GM23248 (cell line): ENCODE measurements around the gene MIOX. TPM values are rescaled to one million over a fixed set of nuclear protein-coding genes. Genes with fewer than 3 reads are reported as not detected.

Experiments
- DNase-seq: peaks from one replicate; pipeline ENCODE4 v3.0.0-alpha.2; 2015
- H2AFZ ChIP-seq: fragments of 200-600 bp; sonication (generic); 2 replicates; pipeline ENCODE4 v1.6.1; 2016; ENCODE audit warnings: antibody characterized with exemption
- H3F3A ChIP-seq: fragments of 200-600 bp; sonication (generic); 2 replicates; pipeline ENCODE4 v1.6.1; 2016; ENCODE audit warnings: mild to moderate bottlenecking, antibody characterized with exemption, mixed run types; ENCODE audit not compliant: insufficient read depth
- H3K27ac ChIP-seq: fragments of 200-600 bp; sonication (generic); 2 replicates; pipeline ENCODE4 v1.5.1; 2016; ENCODE audit warnings: mild to moderate bottlenecking
- H3K27me3 ChIP-seq: fragments of 200-600 bp; sonication (generic); replicated peaks from 2 replicates; pipeline ENCODE4 v1.6.1; 2016; ENCODE audit warnings: mild to moderate bottlenecking; ENCODE audit not compliant: insufficient read depth
- H3K36me3 ChIP-seq: fragments of 200-600 bp; sonication (generic); 2 replicates; pipeline ENCODE4 v1.6.1; 2016; ENCODE audit warnings: low read depth, mild to moderate bottlenecking
- H3K4me1 ChIP-seq: fragments of 200-600 bp; sonication (generic); 2 replicates; pipeline ENCODE4 v1.6.1; 2016; ENCODE audit warnings: mild to moderate bottlenecking; ENCODE audit not compliant: insufficient read depth
- H3K4me2 ChIP-seq: fragments of 200-600 bp; sonication (generic); one replicate; pipeline ENCODE4 v1.6.1; 2016; ENCODE audit warnings: mild to moderate bottlenecking; ENCODE audit not compliant: unreplicated experiment
- H3K4me3 ChIP-seq: fragments of 200-600 bp; sonication (generic); 2 replicates; pipeline ENCODE4 v1.5.1; 2016; ENCODE audit warnings: mild to moderate bottlenecking
- H3K79me2 ChIP-seq: fragments of 200-600 bp; sonication (generic); 2 replicates; pipeline ENCODE4 v1.6.1; 2016; ENCODE audit warnings: mild to moderate bottlenecking; ENCODE audit not compliant: insufficient read depth
- H3K9ac ChIP-seq: fragments of 200-600 bp; sonication (generic); 2 replicates; pipeline ENCODE4 v1.6.1; 2016; ENCODE audit warnings: mild to moderate bottlenecking
- H3K9me2 ChIP-seq: fragments of 200-600 bp; sonication (generic); 2 replicates; pipeline ENCODE4 v1.6.1; 2016; ENCODE audit warnings: mixed run types, mild to moderate bottlenecking, moderate library complexity; ENCODE audit not compliant: insufficient read depth
- H3K9me3 ChIP-seq: fragments of 200-600 bp; sonication (generic); one replicate; pipeline ENCODE4 v1.6.1; 2017; ENCODE audit warnings: low read depth
- H4K20me1 ChIP-seq: fragments of 200-600 bp; sonication (generic); 2 replicates; pipeline ENCODE4 v1.6.0; 2016; ENCODE audit not compliant: insufficient read depth
- EZH2 ChIP-seq: fragments of 200-600 bp; sonication (generic); IDR thresholded peaks from 2 replicates; pipeline ENCODE4 v1.6.1; 2018; ENCODE audit warnings: antibody characterized with exemption, mild to moderate bottlenecking; ENCODE audit not compliant: insufficient read depth, poor library complexity, severe bottlenecking
- EZH2phosphoT487 ChIP-seq: fragments of 200-600 bp; sonication (generic); IDR thresholded peaks from 2 replicates; pipeline ENCODE4 v1.6.1; 2018; ENCODE audit warnings: antibody characterized with exemption, moderate library complexity, mild to moderate bottlenecking, low read depth; ENCODE audit not compliant: insufficient read depth
- WGBS, 2 experiments: methylation state at CpG; one replicate each; pipeline ENCODE4 v1.1.6; 2015 to 2017; ENCODE audit warnings: low lambda C conversion rate in 2 of 2, low coverage in 1 of 2; ENCODE audit errors: missing lambda C conversion rate in 2 of 2; 5-methylcytosine and 5-hydroxymethylcytosine counted together
- in situ Hi-C: fragments of 300-500 bp; cut with MboI; formaldehyde crosslinking; loops from 2 replicates; pipeline ENCODE4 v1.15.0; 2020
- polyA plus RNA-seq: library from polyadenylated mRNA; unstranded; fragments of >200 nt; fragmentation: Nextera tagmentation; extraction: Ambion mirVana; gene quantifications from 2 replicates; pipeline ENCODE4 v1.2.1, GENCODE V29; 2016
- total RNA-seq: library from RNA; depleted of rRNA; stranded (reverse); fragments of >200 nt; shearing (Covaris generic); gene quantifications from 2 replicates; pipeline ENCODE4 v1.2.3, GENCODE V29; 2014

MIOX gene
- total and polyA plus RNA-seq, 2 experiments from 2014 or later, result 0.16 TPM; not detected in 1

DNA sequence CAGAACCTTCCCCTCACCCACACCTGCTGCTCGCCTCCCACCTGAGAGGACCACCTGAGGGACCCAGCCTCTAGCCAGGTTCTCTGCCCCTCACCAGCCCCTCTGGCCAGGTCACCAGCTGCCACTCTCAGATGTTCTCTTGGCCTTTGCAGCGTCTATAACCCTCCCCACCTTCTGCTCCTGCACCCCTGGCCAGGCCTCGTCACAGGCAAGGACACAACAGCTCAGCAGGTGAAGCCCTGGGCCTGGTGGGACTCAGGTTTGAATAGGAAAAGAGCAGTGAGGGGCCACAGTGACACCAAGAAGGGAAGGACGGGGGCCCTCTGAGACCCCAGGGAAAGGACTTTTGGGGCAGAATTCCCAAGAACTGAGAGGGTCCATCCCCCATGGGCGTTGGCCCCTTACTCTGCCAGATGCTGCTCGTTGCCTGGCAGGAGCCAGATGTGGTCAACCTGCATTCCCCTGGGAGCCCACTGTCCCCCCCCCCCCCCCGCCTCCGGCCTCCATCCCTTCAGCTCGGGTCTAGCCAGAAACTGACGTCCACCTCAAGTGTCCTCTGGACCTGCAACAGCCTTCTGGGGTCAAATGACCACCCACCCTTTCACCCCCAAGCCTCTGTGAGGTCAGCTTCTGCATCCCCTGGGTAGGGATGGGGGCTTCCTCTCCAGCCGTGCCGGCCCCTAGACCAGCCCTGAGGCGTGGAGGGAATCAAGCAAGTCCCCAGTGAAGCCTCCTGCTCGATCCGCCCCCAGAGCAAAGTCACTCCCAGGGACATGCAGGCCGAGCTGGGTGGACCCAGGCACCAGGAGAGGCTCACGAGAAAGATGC lies 40.6 kb upstream of the MIOX start:
- Histone ChIP-seq H3K4me3 (no peak overlapping the region), H3K79me2 (no peaks in the 10 kb centered on the region), H3K27ac (no peak overlapping the region), H4K20me1 (no peaks in the 10 kb centered on the region), H3K36me3 (no peaks in the 10 kb centered on the region), H2AFZ (no peak overlapping the region), H3K9me2 (no peaks in the 10 kb centered on the region), H3K4me2 (no peak overlapping the region), H3K9me3 (no peaks in the 10 kb centered on the region), H3F3A (peaks cover under 1% of the 10 kb centered on the region; the same call in 1 of the 2 replicates), H3K27me3 (no peaks in the 10 kb centered on the region), H3K4me1 (no peaks in the 10 kb centered on the region), H3K9ac (no peak overlapping the region)
- 80 to 82% methylated on average over 12 to 17 of the region's 17 CpGs for WGBS, 2 experiments
- no peak for DNase-seq
- in situ Hi-C loops, result no loop called here
- no peak for TF ChIP-seq EZH2
- no peak for TF ChIP-seq EZH2phosphoT487

DNA sequence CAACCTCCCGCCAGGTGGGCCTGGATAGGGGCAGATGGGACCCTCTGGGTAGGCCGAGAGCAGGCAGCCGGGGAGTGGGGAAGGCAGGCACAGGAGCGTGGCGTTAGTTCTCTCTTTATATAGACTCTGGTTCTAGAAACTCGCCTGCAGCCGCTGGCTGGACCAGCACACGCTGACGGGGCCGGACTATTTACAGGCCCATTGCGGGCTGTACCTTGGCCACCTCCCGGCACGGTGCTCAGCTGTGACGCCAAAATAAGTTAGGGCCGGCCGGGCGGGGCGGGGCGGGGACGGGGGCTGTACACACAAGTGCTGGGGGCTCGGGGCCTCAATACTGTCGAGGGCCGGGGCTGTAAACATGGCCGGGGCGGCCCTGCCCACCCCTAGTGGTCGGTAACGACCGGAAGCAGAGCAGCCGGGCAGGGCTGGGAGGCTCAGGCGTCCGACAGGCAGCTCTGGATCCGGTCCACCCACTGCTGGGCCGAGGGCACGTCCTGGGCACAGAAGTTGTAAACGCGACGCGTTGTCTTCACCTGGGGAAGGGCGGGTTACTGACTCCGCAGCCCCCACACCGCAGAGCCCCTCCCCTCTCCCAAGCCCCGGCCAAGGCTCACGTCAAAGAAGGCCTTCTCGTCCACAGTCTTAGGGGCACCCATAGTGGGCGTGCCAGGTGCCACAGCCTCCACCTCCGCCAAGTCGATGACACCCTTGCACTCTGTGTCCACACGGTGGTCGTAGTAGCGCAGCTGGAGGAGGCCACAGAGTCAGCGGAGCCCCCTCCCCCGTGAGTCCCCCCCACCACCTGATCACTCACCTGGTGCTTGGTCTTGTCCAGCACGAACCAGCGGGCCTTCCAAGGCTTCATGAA lies 39.7 kb upstream of the MIOX start:
- in situ Hi-C loops, result no loop called here
- DNase-seq, result no peak
- no peak overlapping the region for H3K4me3 ChIP-seq
- WGBS, 2 experiments, result 93% methylated on average over 32 to 54 of the region's 54 CpGs
- H3K4me1 ChIP-seq, result no peaks in the 10 kb centered on the region
- no peak overlapping the region for H3K27ac ChIP-seq
- no peak overlapping the region for H3K9ac ChIP-seq
- H3K36me3 ChIP-seq, result 0 out of 2 replicates have a peak, but pooled peaks cover 3% of the 10 kb centered on the region
- H3K4me2 ChIP-seq, result no peak overlapping the region
- H4K20me1 ChIP-seq, result no peaks in the 10 kb centered on the region
- H2AFZ ChIP-seq, result no peak overlapping the region
- H3F3A ChIP-seq, result peaks cover 5% of the 10 kb centered on the region
- no peaks in the 10 kb centered on the region for H3K9me2 ChIP-seq
- H3K27me3 ChIP-seq, result no peaks in the 10 kb centered on the region
- no peaks in the 10 kb centered on the region for H3K79me2 ChIP-seq
- H3K9me3 ChIP-seq, result no peaks in the 10 kb centered on the region
- TF ChIP-seq EZH2phosphoT487 (no peak), EZH2 (no peak)

GRCh38 chr22:50447576-50448551 lies 38.8 kb upstream of the MIOX start:
- Histone ChIP-seq H2AFZ (no peak overlapping the region), H3K27me3 (no peaks in the 10 kb centered on the region), H3K9me3 (no peaks in the 10 kb centered on the region), H3K9me2 (no peaks in the 10 kb centered on the region), H3K36me3 (0 out of 2 replicates have a peak, but pooled peaks cover 3% of the 10 kb centered on the region), H3K27ac (no peak overlapping the region), H4K20me1 (no peaks in the 10 kb centered on the region), H3K4me2 (no peak overlapping the region), H3K4me3 (no peak overlapping the region), H3K79me2 (no peaks in the 10 kb centered on the region), H3K4me1 (no peaks in the 10 kb centered on the region), H3F3A (peaks cover 5% of the 10 kb centered on the region), H3K9ac (no peak overlapping the region)
- 93 to 94% methylated on average over 22 to 27 of the region's 27 CpGs for WGBS, 2 experiments
- TF ChIP-seq EZH2, result no peak
- no peak for TF ChIP-seq EZH2phosphoT487
- no peak for DNase-seq
- in situ Hi-C loops, result no loop called here

DNA sequence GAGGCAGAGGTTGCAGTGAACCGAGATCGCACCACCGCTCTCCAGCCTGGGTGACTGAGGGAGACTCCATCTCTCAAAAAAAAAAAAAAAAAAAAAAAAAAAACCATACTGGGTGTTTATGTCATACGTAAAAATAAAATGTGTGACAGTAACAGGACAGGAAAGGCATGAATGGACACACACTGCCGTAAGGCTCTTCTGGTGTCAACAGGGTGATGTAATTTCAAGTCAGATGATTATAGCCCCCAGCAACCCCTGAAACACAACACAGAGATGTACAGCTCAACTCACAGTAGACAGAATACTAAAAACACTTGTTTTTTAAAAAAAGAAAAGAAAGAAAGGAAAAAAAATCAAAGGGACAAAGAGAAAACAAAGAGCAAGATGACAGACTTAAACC lies 34.0 kb upstream of the MIOX start:
- 84 to 86% methylated on average over 5 of the region's 5 CpGs for WGBS, 2 experiments
- no peaks in the 10 kb centered on the region for H3K27me3 ChIP-seq
- H3K36me3 ChIP-seq, result peaks cover 3% of the 10 kb centered on the region; the same call in 1 of the 2 replicates

More for the DNA sequence above, 34.0 kb upstream of the MIOX start:
- Histone ChIP-seq H3K4me1 (no peaks in the 10 kb centered on the region), H3K9ac (no peak overlapping the region), H4K20me1 (no peaks in the 10 kb centered on the region), H3K4me3 (no peak overlapping the region), H3K4me2 (no peak overlapping the region), H3K9me2 (no peaks in the 10 kb centered on the region), H3K27ac (no peak overlapping the region), H3K79me2 (no peaks in the 10 kb centered on the region), H2AFZ (no peak overlapping the region), H3F3A (peaks cover 5% of the 10 kb centered on the region), H3K9me3 (no peaks in the 10 kb centered on the region)
- no peak for DNase-seq
- TF ChIP-seq EZH2phosphoT487, result no peak
- TF ChIP-seq EZH2, result no peak
- in situ Hi-C loops, result no loop called here
